22Rv1 (cell line): ENCODE results near the gene SPTSSA.
"Not testable (repeated sequence)": the region's sequence is repeated elsewhere in the genome, so short reads cannot be mapped to it uniquely, and the experiment has no call there.

Source experiments
- H3K27ac ChIP-seq: fragments of 450-650 bp; 2 replicates; pipeline ENCODE4 v1.5.1; 2017
- ZFX ChIP-seq: fragments of 450-650 bp; IDR thresholded peaks from 2 replicates; pipeline ENCODE4 v1.6.1; 2017; ENCODE audit warnings: antibody characterized with exemption, borderline replicate concordance
- TF ChIP-seq, protein P1 (sequence below): fragments of 450-650 bp; IDR thresholded peaks from 2 replicates; pipeline ENCODE4 v1.5.1; 2017; ENCODE audit warnings: mild to moderate bottlenecking

Gene SPTSSA

DNA sequence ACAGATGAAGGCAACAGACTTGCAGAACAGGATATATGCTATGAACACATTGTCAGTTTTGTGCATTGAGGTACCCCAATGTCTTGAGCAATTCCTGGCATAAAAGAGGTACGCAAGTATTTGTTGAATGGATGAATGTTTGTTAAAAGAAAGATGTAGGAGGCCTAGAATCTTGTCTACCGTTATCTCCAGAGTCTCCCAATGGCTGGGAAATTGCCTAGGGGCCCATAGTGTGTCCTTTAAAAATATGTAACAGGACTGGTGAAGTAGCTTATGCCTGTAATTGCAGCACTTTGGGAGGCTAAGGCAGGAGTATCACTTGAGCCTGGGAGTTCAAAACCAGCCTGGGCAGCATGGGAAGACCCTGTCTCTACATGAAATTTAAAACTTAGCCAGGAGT lies 20.4 kb upstream of the SPTSSA start:
- TF ChIP-seq, protein P1, sequence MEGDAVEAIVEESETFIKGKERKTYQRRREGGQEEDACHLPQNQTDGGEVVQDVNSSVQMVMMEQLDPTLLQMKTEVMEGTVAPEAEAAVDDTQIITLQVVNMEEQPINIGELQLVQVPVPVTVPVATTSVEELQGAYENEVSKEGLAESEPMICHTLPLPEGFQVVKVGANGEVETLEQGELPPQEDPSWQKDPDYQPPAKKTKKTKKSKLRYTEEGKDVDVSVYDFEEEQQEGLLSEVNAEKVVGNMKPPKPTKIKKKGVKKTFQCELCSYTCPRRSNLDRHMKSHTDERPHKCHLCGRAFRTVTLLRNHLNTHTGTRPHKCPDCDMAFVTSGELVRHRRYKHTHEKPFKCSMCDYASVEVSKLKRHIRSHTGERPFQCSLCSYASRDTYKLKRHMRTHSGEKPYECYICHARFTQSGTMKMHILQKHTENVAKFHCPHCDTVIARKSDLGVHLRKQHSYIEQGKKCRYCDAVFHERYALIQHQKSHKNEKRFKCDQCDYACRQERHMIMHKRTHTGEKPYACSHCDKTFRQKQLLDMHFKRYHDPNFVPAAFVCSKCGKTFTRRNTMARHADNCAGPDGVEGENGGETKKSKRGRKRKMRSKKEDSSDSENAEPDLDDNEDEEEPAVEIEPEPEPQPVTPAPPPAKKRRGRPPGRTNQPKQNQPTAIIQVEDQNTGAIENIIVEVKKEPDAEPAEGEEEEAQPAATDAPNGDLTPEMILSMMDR = no peak
- no peak for TF ChIP-seq ZFX
- H3K27ac ChIP-seq = no peak overlapping the region

DNA sequence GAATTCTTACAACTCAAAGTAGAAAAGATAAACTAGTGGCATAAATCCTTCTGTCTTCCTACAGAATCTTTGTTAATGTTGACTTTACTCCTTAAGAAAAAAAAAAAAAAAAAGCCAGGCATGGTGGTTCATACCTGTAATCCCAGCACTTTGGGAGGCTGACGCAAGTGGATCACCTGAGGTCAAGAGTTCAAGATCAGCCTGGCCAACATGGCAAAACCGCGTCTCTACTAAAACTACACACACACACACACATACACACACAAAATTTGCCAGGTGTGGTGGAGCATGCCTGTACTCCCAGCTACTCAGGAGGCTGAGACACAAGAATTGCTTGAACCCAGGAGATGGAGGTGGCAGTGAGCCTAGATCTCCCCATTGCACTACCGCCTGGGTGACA lies 17.7 kb upstream of the SPTSSA start:
- TF ChIP-seq, protein P1 = no peak
- TF ChIP-seq ZFX = no peak
- no peak overlapping the region for H3K27ac ChIP-seq

DNA sequence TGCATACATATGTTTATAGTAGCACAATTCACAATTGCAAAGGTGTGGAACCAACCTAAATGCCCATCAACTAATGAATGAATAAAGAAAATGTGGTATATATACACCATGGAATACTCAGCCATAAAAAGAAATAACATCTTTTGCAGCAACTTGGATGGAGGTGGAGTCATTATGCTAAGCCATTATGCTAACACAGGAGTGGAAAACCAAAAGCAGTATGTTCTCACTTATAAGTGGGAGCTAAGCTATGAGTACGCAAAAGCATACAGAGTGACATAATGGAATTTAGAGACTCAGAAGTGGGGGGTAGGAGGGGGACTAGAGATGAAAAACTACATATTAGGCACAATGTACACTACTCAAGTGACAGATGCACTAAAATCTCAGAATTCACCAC lies 16.2 kb upstream of the SPTSSA start:
- H3K27ac ChIP-seq = no peak overlapping the region
- TF ChIP-seq ZFX = no peak
- TF ChIP-seq, protein P1 = no peak

DNA sequence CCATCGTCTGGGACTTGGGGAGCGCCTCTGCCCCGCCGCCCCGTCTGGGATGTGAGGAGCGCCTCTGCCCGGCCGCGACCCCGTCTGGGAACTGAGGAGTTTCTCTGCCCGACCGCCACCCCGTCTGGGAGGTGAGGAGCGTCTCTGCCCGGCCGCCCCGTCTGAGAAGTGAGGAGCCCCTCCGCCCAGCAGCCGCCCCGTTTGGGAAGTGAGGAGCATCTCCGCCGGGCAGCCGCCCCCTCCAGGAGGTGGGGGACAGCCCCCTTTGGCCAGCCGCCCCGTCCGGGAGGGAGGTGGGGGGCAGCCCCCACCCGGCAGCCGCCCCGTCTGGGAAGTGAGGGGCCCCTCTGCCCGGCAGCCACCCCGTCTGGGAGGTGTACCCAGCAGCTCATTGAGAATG lies 14.0 kb upstream of the SPTSSA start:
- H3K27ac ChIP-seq = not testable (repeated sequence)

DNA sequence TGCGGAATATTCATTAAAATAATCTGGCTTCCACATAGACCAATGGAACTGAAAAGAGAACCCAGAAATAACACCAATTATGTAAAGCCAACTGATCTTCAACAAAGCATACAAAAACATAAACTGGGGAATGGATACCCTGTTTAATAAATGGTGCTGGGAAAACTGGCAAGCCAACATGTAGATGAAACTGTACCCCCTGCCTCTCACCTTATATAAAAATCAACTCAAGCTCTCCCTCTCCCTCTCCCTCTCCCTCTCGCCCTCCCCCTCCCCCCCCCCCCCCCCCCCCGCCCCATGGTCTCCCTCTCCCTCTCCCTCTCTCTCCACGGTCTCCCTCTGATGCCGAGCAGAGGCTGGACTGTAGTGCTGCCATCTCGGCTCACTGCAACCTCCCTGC lies 13.1 kb upstream of the SPTSSA start:
- no peak for TF ChIP-seq ZFX
- TF ChIP-seq, protein P1 = no peak

DNA sequence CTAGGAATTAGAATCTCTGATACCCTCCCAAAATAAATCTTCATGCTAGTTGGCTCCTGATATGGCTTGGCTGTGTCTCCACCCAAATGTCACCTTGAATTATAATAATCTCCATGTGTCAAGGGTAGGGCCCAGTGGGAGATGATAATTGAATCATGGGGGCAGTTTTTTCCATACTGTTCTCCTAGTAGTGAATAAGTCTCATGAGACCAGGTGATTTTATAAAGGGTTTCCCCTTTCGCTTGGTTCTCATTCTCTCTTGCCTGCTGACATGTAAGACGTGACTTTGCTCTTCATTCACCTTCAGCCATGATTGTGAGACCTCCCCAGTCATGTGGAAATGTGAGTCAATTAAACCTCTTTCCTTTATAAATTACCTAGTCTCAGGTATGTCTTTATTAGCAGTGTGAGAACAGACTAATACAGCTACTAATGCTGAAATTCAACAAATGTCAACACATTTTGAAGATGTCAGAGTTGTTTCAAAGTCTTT lies 12.2 kb upstream of the SPTSSA start:
- no peak overlapping the region for H3K27ac ChIP-seq
- TF ChIP-seq, protein P1 = no peak
- TF ChIP-seq ZFX = no peak

More for the DNA sequence above, 13.1 kb upstream of the SPTSSA start:
- H3K27ac ChIP-seq = no peak overlapping the region

DNA sequence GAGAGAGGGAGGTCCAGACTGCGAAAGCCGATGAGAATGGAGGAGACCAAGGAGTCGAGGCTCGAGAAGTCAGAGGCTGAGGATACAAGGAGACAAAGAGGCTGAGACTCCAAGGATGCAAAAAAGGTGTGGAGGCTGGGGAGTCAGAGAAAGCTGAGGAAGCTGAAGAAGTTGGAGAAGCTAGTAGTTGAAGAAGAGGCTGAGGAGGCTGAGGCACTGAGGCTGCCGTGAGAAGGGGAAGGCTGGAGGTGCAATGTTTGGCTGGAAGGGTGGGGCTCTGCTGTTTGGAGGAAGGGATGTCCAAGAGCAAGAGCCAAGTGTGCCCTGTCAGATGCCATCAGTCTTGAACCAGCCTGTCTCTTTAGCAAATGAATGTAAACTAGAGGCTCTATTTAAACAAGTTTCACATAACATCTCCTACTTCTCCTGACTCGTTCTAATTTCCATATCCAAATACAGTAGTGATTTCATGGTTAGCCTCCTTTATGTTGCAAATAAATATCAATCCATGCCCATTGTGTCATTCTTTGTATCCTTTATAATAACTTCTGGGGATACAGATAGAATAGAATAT lies 10.8 kb upstream of the SPTSSA start:
- no peak overlapping the region for H3K27ac ChIP-seq
- TF ChIP-seq, protein P1 = no peak
- TF ChIP-seq ZFX = no peak

DNA sequence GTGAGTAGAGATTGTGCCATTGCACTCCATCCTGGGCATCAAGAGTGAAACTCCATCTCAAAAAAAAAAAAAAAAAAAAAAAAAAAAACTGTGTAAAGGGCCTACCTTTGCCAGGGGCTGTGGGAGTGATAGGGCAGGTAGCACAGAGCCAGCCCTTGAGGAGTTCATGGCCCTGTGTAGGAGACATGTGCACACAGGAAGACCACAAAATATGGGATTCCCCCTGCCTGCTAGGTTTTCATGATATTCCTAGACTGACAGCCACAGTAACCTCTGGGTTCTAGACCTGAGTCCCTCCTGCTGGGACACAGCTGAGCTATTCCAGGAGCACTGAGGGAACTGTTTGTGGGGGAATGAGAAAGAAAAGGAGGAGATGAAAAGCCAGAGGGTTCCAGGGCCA lies 8.3 kb upstream of the SPTSSA start:
- no peak overlapping the region for H3K27ac ChIP-seq
- TF ChIP-seq, protein P1 = no peak
- no peak for TF ChIP-seq ZFX
